NB4 (cell line): ENCODE measurements around the gene GTF2A2.
"Not testable (repeated sequence)": the region's sequence is repeated elsewhere in the genome, so short reads cannot be mapped to it uniquely, and the experiment has no call there.

ENCODE experiments used
- DNase-seq: peaks from one replicate; pipeline ENCODE4 v3.0.0; 2010; ENCODE audit warnings: low read depth
- H3K4me3 ChIP-seq: one replicate; pipeline ENCODE4 v1.5.1; 2011; ENCODE audit warnings: mild to moderate bottlenecking, low read depth, low read length, moderate library complexity
- CTCF ChIP-seq: IDR thresholded peaks from one replicate; pipeline ENCODE4 v1.5.1; 2012; ENCODE audit warnings: low read depth, low read length
- MAX ChIP-seq: IDR thresholded peaks from 2 replicates; pipeline ENCODE4 v1.6.1; 2011; ENCODE audit warnings: low read depth, low read length
- MYC ChIP-seq: IDR thresholded peaks from 2 replicates; pipeline ENCODE4 v1.6.1; 2011; ENCODE audit warnings: low read depth, low read length
- POLR2A ChIP-seq: IDR thresholded peaks from 2 replicates; pipeline ENCODE4 v1.6.1; 2011; ENCODE audit warnings: mild to moderate bottlenecking; ENCODE audit not compliant: insufficient read length; ENCODE audit errors: extremely low read depth

Gene GTF2A2

GRCh38 chr15:59642351-59642750 lies 15.0 kb downstream of the GTF2A2 start:
- no peak overlapping the region for H3K4me3 ChIP-seq
- TF ChIP-seq POLR2A (no peak), MAX (no peak), CTCF (no peak), MYC (no peak)
- DNase-seq = no peak

- DNase-seq, H3K4me3 ChIP-seq: not testable (repeated sequence)
Observed at GRCh38 chr15:59637507-59637906, 19.8 kb downstream of the GTF2A2 start.

- DNase-seq = no peak
- H3K4me3 ChIP-seq = no peak overlapping the region
- TF ChIP-seq MAX = no peak
Observed at GRCh38 chr15:59636184-59636583, 21.1 kb downstream of the GTF2A2 start.

GRCh38 chr15:59632714-59633113 lies 24.6 kb downstream of the GTF2A2 start:
- peak; percentile 12 for DNase-seq
- TF ChIP-seq MYC = no peak
- TF ChIP-seq POLR2A = no peak
- TF ChIP-seq CTCF = no peak
- TF ChIP-seq MAX = no peak
- no peak overlapping the region for H3K4me3 ChIP-seq

GRCh38 chr15:59622289-59622688 lies 35.0 kb downstream of the GTF2A2 start:
- peak; percentile 57 for DNase-seq
- TF ChIP-seq POLR2A = no peak
- no peak for TF ChIP-seq MAX
- peak; percentile 58 for TF ChIP-seq CTCF
- H3K4me3 ChIP-seq = no peak overlapping the region

GRCh38 chr15:59618406-59618805 lies 38.9 kb downstream of the GTF2A2 start:
- no peak for DNase-seq
- H3K4me3 ChIP-seq = no peak overlapping the region
- TF ChIP-seq POLR2A (no peak), MAX (no peak), MYC (no peak), CTCF (no peak)

- DNase-seq = no peak
- H3K4me3 ChIP-seq = no peak overlapping the region
- TF ChIP-seq POLR2A = no peak
- no peak for TF ChIP-seq MYC
- TF ChIP-seq MAX = no peak
- no peak for TF ChIP-seq CTCF
Observed at GRCh38 chr15:59616379-59616778, 40.9 kb downstream of the GTF2A2 start.
